Forelimb muscle (tissue), 1 donor: ENCODE measurements around the gene SNAPC2. TPM values are rescaled to one million over a fixed set of nuclear protein-coding genes. Genes with fewer than 3 reads are reported as not detected.
"Not testable (repeated sequence)": the region's sequence is repeated elsewhere in the genome, so short reads cannot be mapped to it uniquely, and the experiment has no call there.

Experiments
- DNase-seq: peaks from one replicate; pipeline ENCODE4 v3.0.0-alpha.2; 2013; ENCODE audit warnings: low read depth
- polyA plus RNA-seq: library from polyadenylated mRNA; unstranded; fragments of 120-200 nt; gene quantifications from one replicate; pipeline ENCODE4 v1.2.1, GENCODE V29; 2013; ENCODE audit not compliant: insufficient read length

SNAPC2 gene
- polyA plus RNA-seq, 1 donor: 18.1 TPM

DNA sequence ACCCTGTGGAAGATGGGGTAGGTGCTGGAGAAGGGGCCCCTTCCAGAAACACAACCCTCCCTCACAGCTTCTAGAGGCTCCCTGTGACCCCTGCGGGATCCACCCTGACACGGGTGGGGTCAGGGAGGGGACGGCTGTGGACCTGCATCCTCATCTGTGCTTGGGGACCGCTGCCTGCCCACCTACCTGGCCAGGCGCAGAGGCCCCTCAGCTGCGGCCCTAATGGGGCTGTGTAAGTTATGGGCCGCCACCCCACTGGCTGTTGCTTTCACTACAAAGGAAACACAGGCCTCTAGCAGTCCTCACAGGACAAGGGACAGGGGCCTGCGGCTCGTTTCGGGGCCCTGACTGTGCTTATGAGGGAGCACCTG, 12.8 kb downstream of the SNAPC2 start:
- no peak for DNase-seq

DNA sequence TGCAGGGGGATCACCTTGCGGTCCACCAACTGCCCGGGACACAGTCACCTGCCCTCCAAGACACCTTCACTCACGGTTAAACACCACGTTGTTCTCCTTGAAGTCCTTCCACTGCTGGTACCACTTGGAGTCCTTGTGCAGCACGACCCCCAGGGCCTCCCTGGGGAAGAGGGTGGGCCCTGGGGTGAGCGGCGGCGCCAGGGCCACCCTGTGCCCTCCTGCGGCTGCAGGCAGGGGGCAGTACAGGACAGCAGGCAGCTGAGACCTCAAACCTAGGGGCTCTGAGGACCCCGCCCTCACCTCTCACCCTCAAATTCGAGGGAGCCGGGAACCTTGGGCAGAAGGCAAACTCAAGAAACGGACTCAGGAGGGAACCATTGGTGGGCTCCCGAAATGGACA, 13.3 kb downstream of the SNAPC2 start:
- DNase-seq: no peak

DNA sequence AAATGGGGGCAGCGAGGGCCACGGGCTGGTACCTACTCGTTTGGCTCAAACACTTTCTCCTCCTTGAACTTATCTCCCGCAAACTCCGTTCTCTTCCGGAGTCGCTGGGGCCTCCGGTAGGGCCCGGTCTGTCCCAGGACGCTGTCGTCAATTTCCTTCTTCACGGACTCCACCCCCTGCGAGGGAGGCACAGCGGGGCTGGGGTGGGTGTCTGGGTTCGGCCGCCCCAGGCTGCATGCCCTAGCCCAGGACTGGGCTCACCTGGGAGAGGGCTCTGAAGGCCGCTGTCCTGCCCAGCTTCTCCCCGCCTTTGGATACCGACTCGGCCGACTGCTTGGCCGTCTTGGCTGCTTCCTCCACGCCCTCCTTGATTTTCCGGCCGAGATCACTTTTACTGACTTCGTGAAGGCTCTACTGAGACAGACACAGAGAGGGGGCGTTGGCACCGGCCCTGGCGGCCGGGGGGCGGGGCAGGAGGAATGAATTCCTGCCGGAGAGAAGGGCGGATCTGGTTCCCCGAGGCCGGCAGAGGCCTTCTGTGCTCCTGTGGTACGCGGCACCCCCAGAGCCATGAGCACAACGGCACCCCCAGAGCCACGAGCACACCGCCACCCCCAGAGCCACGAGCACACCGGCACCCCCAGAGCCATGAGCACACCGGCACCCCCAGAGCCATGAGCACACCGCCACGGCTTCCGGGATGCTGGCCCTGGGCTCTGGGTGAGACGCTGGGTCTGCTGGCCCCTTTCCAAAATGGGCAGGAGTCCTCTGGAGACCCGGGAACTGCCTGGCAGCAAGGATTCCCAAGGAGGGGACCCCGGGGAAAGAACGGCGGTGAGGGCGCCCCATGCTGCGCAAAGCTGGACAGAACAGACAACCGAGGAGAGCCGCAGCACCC, 13.9 kb downstream of the SNAPC2 start:
- no peak for DNase-seq

DNA sequence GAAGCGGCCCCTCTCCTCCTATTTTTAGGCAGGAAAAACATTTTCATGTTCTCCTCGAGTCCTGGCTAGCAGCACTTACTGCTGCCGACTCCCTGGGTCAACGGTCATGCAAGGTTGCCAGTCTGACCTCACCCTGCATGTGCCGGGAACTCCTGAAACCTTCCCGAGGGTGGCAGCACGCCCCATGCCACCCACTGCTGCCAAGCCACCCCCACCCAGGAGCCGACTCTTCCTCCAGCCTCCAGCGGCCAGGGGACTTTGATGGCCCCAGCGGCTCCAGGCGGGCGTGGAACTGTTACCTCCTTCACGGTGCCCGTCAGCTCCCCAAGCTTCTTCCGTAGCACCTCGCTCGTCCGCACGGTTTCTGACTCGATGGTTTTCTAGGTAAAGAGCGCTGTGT, 14.6 kb downstream of the SNAPC2 start:
- no peak for DNase-seq

DNA sequence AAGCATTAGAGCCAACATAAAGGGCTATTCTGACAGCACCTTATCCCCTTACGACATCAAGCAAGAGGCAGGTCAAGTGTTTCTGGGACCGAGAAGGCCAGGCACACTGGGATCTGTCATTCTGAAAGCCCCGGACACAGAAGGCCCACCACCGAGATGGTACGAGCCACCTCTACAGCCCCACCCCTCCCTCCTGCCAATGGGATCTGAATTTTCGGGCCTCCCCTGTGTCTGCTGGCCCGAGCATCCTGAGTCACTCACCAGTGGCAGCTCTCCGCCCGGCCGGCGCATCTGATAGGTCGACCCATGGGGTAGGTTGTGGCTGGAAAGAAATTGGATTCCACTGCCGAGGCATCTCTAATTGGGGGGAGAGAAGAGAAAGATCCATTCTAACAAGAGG, 20.7 kb downstream of the SNAPC2 start:
- no peak for DNase-seq

DNA sequence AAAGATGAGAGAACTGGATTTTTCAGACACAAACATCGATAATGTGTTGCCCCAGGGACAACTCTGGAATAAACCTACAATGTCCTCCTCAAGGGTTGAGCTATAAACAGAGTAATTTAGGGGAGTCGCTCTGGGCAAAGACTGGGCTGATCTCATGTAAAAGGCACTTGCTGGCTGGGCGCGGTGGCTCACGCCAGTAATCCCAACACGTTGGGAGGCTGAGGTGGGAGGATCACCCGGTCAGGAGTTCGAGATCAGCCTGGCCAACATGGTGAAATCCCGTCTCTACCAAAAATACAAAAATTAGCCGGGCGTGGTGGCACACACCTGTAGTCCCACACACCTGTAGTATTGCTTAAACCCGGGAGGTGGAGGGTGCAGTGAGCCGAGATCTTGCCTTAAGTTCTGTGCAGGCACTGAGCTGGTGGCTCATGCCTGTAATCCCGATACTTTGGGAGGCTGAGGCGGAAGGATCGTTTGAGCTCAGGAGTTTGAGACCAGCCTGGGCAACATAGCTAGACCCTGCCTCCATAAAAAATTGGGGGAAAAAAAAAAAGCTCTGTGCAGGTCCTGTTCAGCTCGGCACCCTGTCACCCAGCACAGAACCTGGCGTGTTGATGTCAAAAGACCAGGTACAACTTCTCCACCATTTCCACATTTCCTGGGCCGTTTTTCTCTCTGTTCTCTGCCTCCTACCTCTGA, 21.9 kb downstream of the SNAPC2 start:
- no peak for DNase-seq

DNA sequence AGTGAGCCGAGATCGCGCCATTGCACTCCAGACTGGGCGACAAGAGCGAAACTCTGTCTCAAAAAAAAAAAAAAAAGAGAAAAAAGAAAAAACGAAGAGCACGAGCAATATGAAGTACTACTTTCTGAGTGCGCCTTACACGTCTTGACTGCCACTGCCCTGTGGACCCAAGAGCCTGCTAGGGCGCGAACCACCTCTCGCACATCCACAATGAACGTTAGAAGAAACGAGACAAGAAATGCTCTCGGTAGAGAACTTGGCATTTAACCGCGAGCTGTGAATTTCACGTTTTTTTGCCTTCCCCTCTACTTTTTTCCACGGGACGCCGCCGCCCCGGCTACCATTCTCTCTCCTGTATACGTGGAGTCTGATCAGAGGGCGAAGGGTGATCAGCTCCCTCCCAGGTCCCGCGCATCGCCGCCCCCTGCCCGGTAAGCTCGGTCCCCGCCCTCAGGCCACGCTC, 22.9 kb downstream of the SNAPC2 start:
- DNase-seq: no peak

DNA sequence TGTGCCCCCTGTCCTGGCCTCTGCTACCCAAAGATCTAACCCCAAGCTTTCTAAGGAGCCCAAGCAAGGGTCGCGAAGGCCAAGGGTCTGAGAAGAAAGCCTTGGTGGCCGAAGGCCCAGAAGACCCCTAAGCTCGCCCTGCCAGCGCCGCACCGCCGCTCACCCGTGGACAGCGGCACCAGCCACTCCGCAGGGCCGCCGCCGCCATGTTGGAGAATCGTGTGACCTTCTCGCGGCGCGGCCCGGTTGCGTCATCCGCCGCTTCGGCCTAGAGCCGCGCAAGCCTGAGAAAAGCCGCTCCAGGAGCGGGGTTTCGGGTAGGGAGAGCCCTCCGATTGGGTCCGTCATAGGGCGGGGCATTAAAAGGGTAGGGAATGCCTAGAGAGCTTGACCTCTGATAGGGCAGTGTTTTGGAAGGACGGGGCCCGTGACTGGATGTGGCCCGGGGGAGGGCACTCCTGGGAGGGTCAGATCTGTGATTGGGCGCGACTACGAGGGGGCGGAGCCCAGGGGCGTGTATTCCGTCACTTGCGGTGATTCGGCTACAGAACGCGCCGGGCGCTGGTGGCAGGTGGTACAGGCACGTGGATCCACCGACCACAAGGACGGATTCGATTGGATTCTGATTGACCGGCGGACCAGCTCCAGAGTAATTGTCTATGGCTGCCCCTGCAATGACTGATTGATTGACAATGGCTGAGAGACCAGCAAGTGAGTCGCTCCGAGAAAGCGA, 23.5 kb downstream of the SNAPC2 start, which contains the start of gene TIMM44:
Gene TIMM44, minus strand, starts transcription at position 223 of the 733 bp plus-strand sequence. Its CDS starts 15 bp downstream, at position 208.
- DNase-seq: peak; percentile 98

DNA sequence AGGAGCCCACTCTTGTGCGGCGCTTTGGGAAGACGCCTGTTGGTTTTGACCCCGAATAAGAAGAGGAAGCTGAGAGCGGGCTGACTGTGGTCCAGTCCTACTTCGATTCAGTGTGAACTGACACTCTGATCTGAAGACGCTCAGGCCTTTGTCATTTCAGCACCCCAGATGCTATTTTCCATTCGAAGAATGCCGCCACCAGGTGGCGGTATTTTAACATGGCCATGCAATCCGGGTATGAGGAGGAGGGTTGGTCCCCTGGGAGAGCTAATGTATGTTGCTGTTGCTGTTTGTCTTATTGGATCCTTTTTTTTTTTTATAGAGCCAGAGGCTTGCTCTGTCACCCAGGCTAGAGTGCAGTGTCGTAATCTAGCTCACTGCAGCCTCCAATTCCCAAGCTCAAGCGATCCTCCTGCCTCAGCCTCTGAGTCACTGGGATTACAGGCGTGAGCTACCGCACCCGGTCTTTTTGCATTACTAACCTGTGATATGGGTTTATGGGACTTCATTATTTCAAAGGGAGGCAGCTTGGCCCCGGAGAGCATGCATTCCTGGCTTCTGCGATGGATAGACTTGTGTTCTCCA, 24.1 kb downstream of the SNAPC2 start:
- DNase-seq: peak; percentile 90

DNA sequence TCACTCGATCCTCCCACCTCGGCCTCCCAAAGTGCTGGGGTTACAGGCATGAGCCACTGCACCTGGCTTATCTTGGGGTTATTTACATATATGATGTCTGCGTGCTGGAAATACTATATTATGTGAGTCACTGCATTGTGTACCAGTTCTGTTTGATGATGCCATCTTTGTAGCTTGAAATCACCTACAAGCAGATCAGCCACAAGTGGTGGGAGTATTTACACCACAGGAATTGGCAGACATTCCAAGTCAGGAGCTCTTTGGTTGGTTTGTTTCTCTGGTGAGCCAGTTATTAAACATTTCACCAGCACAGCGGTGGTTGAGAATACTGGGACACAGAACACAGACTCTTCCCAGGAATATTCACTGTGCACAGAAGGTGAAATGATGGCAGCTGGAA, 27.8 kb downstream of the SNAPC2 start:
- DNase-seq: no peak

DNA sequence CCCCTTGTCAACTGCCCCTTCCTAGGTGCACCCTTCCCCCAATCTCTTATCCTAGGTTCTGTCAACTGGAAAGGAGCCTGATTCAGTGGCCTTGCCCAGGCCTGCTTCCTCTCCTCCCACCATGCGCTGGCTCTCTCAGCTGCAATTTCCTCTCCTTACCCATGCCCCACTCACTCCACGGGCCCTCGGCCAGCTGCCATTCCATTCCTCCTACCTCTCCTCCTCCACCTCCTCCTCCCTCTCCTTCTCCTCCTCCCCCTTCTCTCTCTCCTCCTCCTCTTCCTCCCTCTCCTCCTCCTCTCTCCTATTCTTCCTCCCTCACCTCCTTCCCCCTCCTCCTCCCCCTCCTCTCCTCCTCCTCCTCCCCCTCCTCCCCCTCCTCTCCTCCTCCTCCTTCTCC, 32.9 kb downstream of the SNAPC2 start:
- no peak for DNase-seq

DNA sequence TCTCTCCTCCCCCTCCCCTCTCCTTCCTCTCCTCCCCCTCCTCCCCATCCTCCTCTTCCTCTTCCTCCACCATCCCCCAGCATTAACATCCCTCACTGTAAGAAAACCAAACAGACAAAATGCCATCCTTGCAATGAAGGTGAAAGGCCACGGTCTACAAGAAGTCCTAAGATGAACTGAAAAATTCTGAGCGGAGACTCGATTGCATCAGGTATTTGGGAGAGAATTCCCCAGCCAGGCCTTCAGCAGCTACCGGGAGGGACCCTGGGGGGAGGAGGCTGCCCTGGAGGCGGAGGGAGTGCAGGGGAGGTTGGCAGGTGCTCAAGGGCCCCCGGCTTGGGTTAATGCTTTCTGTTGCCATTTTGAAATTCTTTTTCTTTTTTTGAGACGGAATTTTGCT, 33.4 kb downstream of the SNAPC2 start:
- no peak for DNase-seq

DNA sequence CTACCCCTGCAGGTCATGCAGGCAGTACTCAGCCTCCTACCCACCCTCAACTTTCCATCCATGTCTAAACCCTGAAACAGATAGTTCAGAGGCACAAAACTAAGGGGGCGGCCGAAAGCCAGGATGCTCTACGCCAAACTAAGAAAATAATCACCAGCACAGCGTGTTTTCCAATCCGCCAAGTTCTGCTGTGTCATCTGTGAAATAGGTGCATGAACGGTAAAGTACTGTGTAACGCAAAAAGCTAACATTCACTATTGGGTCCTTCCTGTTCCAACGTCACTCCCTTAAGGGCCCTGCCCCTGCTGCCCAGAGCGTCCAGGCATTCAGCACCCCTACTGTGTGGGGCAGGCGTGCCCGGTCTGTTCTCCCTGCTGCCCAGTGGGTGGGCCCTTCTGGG, 35.6 kb downstream of the SNAPC2 start:
- DNase-seq: no peak

DNA sequence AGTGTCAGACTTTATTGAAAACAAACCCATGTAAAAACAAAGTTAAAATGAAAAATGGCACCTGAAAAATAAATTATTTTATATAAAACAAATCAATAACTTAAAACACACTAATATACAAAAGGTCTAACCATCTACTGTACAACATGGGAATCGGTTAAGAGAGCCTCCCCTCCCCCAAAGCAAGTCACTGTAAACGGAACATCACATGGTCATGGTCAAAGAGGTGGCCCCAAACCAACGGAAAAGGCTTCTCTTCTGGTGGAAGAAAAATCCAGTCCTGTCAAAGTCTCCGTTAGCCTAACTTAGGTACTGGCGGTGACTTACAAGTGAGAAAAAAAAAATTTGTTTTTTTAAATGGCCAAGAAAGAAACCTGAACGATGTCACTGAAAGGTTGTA, 39.1 kb downstream of the SNAPC2 start:
- DNase-seq: no peak

DNA sequence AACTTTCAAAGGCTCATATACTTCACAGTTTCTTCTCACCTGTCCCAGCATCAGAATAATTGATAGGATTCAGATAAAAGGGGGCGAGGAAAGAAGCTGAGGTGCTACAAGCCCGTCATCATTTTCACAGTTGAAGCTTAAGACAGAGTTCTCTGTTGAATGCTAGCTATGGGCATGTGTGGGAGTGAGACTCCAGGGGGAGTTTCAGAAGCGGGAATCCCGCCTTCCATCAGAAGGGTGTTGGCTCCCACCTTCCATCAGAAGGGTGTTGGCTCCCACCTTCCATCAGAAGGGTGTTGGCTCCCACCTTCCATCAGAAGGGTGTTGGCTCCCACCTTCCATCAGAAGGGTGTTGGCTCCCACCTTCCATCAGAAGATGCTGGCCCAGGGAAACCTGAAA, 40.9 kb downstream of the SNAPC2 start:
- DNase-seq: not testable (repeated sequence)

DNA sequence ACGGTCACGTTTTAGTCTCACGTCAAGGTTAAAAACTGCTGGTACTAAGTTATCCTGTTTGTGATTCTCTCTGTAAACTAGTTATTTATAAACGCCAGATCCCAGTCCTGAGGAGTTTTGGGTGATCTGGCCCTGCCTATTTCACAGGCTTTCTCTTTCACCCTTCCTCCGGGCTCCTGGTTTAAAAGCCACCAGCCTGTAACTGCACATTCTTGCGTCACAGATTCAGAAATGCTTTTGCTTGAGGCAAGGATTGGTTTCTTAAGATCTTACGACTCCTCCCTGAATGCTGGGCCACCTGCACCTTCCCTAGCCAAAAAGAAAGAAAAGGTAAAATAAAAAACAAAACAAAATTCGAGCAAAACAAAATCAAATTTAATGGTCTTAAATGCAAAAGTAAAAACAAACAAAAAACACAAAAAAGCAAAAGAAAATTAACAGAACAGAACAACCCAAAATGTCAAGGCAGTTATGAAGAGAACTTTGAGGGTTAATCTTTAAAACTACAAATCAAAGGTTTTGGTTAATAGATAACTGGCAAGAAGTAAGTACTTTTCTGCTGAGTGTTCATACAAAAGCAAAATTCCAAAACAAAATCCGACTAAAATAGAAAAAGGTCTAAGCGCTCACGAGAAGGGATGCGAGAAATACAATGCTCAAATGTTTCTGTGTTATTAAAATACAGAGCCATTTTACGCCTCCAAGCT, 41.9 kb downstream of the SNAPC2 start:
- no peak for DNase-seq

DNA sequence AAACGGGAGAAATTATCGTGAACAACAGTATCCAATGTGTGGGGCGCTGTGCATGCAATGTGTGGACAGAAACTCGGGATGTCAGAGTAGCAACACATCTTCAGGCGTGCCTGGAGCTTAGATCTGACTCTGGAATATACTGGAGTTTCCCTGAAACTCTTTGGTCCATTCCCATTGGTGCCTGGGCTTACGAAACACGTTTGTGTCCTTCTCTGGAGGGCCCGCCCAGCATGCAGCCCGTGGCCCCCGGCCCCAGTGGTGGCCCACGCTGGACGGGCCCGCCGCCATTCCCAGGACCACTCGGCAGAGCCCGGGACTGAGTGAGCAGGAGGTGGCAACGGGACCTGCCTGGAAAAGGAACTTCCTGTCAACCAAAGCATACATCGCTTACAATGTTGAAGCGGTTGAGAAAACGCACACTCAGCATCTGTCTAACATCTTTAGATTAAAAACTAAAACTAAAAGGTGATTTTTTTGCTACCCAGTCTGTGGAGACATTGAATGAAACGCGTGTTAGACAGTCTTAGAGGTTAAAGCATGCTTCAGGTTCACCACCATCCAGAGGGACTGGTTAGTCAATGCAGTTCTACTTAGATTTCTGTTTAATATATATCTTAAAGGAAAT, 42.6 kb downstream of the SNAPC2 start:
- DNase-seq: no peak

DNA sequence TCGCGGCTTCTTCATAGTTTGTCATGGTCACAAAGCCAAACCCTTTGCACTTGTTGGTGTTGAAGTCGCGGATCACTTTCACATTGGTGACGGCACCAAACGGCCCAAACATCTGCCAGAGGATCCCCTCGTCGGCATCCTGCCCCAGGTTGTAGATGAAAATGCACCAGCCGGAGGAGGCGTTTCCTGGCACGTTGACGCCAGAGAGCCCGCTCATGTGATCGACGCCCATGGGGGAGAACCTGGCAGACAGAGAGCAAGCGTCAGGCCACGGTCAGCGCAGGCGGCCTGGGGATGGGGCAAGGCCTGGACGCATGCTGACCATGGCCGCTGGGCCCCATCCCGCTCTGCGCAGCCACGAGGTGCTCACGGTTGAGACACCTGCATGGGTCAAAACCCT, 43.4 kb downstream of the SNAPC2 start:
- DNase-seq: no peak

DNA sequence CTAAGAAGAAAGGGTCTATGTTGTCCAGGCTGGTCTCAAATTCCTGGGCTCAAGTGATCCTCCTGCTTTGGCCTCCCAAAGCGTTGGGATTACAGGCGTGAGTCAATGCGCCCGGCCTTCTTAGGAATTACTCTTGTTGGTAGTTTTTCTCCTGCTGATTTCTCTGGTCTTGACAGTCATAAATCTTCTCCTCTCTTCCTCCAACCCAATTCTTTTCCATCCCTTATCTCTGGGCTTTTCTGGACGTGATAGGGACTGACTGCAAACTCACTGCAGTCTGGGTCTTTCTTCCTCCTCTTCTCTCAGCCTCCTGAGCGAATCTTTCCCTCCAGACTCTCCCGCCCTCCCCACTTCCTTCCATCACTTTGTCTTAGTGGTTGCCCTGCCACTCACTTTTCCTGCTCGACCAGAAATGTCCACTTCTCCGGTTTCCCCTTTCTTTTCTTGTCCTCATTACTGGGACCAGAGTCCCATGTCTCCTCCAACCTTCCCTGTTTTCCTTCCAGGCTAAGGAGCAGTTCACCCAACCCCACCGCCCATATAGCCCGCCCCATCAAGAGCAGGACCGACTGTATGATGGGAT, 45.2 kb downstream of the SNAPC2 start:
- DNase-seq: no peak

DNA sequence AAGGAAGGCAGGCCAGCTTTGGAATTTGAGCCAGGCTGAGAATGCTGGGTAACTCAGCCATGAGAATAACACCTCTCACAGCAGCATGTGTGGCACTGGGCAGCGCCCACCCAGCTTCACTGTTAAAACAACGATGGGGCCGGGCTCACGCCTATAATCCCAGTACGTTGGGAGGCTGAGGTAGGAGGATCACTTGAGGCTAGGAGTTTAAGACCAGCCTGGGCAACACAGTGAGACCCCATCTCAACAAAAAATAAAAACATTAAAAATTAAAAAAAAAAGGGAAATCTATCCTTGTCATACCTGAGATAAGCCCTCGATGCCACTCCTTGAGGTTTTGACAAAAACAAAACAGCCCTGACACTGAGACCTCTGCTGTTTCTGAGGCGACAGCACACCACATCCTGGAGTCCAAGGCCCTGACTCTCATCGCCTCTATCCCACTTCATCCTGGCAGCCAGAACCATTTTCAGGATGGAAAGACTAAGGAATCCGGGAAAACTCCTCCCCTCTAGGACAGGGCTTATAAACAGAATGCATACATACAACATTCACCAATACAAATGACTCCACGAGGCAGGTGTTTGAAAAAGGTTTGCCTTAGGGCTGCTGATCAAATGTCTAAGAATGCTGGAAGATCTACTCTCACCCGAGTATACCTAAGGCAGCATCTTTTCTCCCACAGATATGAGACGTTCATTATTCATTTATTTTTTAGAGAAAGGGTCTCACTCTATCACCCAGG, 46.0 kb downstream of the SNAPC2 start:
- DNase-seq: no peak
